A549 treated with CpdA at 1 μM for 4 hours (cell line): ENCODE measurements around the gene DDI2. TPM values are rescaled to one million over a fixed set of nuclear protein-coding genes. Genes with fewer than 3 reads are reported as not detected.

Experiments used
- total RNA-seq: library from RNA; stranded (reverse); fragments of 200-300 nt; extraction: Qiagen RNA extraction; gene quantifications from 5 replicates; pipeline ENCODE4 v1.2.3, GENCODE V29; 2022; ENCODE audit warnings: low read depth

The DDI2 gene
- total RNA-seq: 8.1 to 11.8 TPM (median 9.1 TPM) in 5 replicates

GRCh38 chr1:15617173-15618076 is at the start of gene DDI2:
TSS of gene DDI2 (plus strand) at chr1:15617458. CDS start at chr1:15617671, 213 bp downstream.

GRCh38 chr1:15584489-15585363 is 32.5 kb upstream of the DDI2 start, which contains the start of gene AGMAT:
TSS of gene AGMAT (minus strand) at chr1:15585051. CDS start at chr1:15584967, 84 bp downstream.

GRCh38 chr1:15684042-15684461 is 66.8 kb downstream of the DDI2 start, which contains the start of gene PLEKHM2:
TSS of gene PLEKHM2 (plus strand) at chr1:15684320. CDS start at chr1:15684559, 239 bp downstream.

Other genes with a start within 250 kb of the DDI2 start
- 164 to 255 TPM (median 241 TPM) in 5 replicates for gene EFHD2, start 207.6 kb upstream of the DDI2 start, total RNA-seq
- 0.61 to 1.6 TPM (median 1.1 TPM) in 5 replicates for gene CTRC, start 179.0 kb upstream of the DDI2 start, total RNA-seq
- not detected in 5 replicates for gene CELA2A, start 160.7 kb upstream of the DDI2 start, total RNA-seq
- not detected in 5 replicates for gene CELA2B, start 141.4 kb upstream of the DDI2 start, total RNA-seq
- 5.2 to 6.6 TPM (median 5.8 TPM) in 5 replicates for gene CASP9, start 93.2 kb upstream of the DDI2 start, total RNA-seq
- 4.6 to 5.5 TPM (median 4.7 TPM) in 5 replicates for gene DNAJC16, start 90.6 kb upstream of the DDI2 start, total RNA-seq
- 6.1 to 8.5 TPM (median 7.9 TPM) in 5 replicates for gene AGMAT, start 32.4 kb upstream of the DDI2 start, total RNA-seq
- gene PLEKHM2, start 66.9 kb downstream of the DDI2 start, total RNA-seq: 24.1 to 30.4 TPM (median 28.5 TPM) in 5 replicates
- gene SLC25A34, start 118.8 kb downstream of the DDI2 start, total RNA-seq: 0.20 to 0.45 TPM (median 0.35 TPM) in 5 replicates
- not detected in 5 replicates for gene TMEM82, start 125.0 kb downstream of the DDI2 start, total RNA-seq
- 20.9 to 28.0 TPM (median 23.6 TPM) in 5 replicates for gene FBLIM1, start 141.3 kb downstream of the DDI2 start, total RNA-seq
- 6.7 to 9.8 TPM (median 7.3 TPM) in 5 replicates for gene UQCRHL, start 190.2 kb downstream of the DDI2 start, total RNA-seq
- 37.9 to 39.8 TPM (median 39.2 TPM) in 5 replicates for gene SPEN, start 230.2 kb downstream of the DDI2 start, total RNA-seq